WTC11 (cell line): Measurements from ENCODE around the gene NAA40. TPM values are rescaled to one million over a fixed set of nuclear protein-coding genes. Genes with fewer than 3 reads are reported as not detected.
A peak's percentile ranks its signal among the peaks of the same experiment; 100 is the strongest.

Source experiments
- ATAC-seq: fragments of 200-7000 bp; cut with Tn5 transposase; 2 replicates; pipeline ENCODE4 v1.10.0; 2021; ENCODE audit warnings: mild to moderate bottlenecking, moderate library complexity
- CTCF ChIA-PET: fragments of 300-600 bp; sonication (Branson Sonifier 250); formaldehyde crosslinking; loops from one replicate; lab custom pipeline; 2021; ENCODE audit warnings: antibody characterized with exemption; lab: Charles Lee
- POLR2A ChIA-PET: fragments of 350-600 bp; sonication (Branson Sonifier 250); formaldehyde crosslinking; loops from one replicate; lab custom pipeline; 2021; ENCODE audit warnings: antibody characterized with exemption; lab: Charles Lee
- DNase-seq: peaks from one replicate; pipeline ENCODE4 v3.0.0; 2021; ENCODE audit warnings: low spot score
- H3K27ac Mint-ChIP-seq: 2 replicates; pipeline ENCODE4 v1.8.0; 2021; ENCODE audit warnings: mixed read lengths
- H3K27me3 Mint-ChIP-seq: 2 replicates; pipeline ENCODE4 v1.8.0; 2021; ENCODE audit warnings: low read depth, mild to moderate bottlenecking, moderate library complexity, mixed read lengths
- H3K36me3 Mint-ChIP-seq: 2 replicates; pipeline ENCODE4 v1.8.0; 2021; ENCODE audit warnings: mixed read lengths
- H3K4me1 Mint-ChIP-seq: 2 replicates; pipeline ENCODE4 v1.8.0; 2022; ENCODE audit warnings: mixed read lengths
- H3K4me3 Mint-ChIP-seq: 2 replicates; pipeline ENCODE4 v1.8.0; 2021; ENCODE audit warnings: mild to moderate bottlenecking, moderate library complexity, mixed read lengths
- H3K9me3 Mint-ChIP-seq: 2 replicates; pipeline ENCODE4 v1.8.0; 2021; ENCODE audit warnings: mixed read lengths
- ATF1 ChIP-seq: sonication (generic); formaldehyde crosslinking; IDR thresholded peaks from 2 replicates; pipeline ENCODE4 v1.8.1; 2023; ENCODE audit warnings: mild to moderate bottlenecking, moderate library complexity, missing genetic modification reagents
- EMX1 ChIP-seq: fragments of 250-450 bp; sonication (Bioruptor Pico); IDR thresholded peaks from 2 replicates; pipeline ENCODE4 v1.8.0; 2021; ENCODE audit warnings: mild to moderate bottlenecking
- GTF2I ChIP-seq: fragments of 250-450 bp; sonication (Bioruptor Pico); conservative IDR thresholded peaks from 2 replicates; pipeline ENCODE4 v1.4.0; 2021; ENCODE audit warnings: mild to moderate bottlenecking
- IRF2 ChIP-seq: sonication (generic); formaldehyde crosslinking; IDR thresholded peaks from 2 replicates; pipeline ENCODE4 v1.8.0; 2022; ENCODE audit warnings: low read depth, missing genetic modification reagents, borderline replicate concordance
- MXD4 ChIP-seq: fragments of 250-450 bp; sonication (Bioruptor Pico); IDR thresholded peaks from 2 replicates; pipeline ENCODE4 v1.8.0; 2021; ENCODE audit warnings: mild to moderate bottlenecking, moderate library complexity, borderline replicate concordance
- NFE2L1 ChIP-seq: sonication (generic); formaldehyde crosslinking; IDR thresholded peaks from 2 replicates; pipeline ENCODE4 v1.8.1; 2023; ENCODE audit warnings: missing genetic modification reagents
- SOX15 ChIP-seq: fragments of 250-450 bp; sonication (Bioruptor Pico); IDR thresholded peaks from 2 replicates; pipeline ENCODE4 v1.9.0; 2021; ENCODE audit warnings: mild to moderate bottlenecking
- ZBTB21 ChIP-seq: sonication (generic); formaldehyde crosslinking; IDR thresholded peaks from 2 replicates; pipeline ENCODE4 v1.8.1; 2023; ENCODE audit warnings: mild to moderate bottlenecking, missing genetic modification reagents, borderline replicate concordance
- ZNF396 ChIP-seq: fragments of 250-450 bp; sonication (Bioruptor Pico); IDR thresholded peaks from 2 replicates; pipeline ENCODE4 v1.8.0; 2021; ENCODE audit warnings: mild to moderate bottlenecking, moderate library complexity, borderline replicate concordance
- total RNA-seq: library from RNA; stranded (reverse); gene quantifications from 3 replicates; pipeline ENCODE4 v1.2.3, GENCODE V29; 2021
- TF ChIP-seq, protein P1 (sequence below): sonication (generic); formaldehyde crosslinking; IDR thresholded peaks from 2 replicates; pipeline ENCODE4 v1.8.1; 2023; ENCODE audit warnings: mild to moderate bottlenecking, missing genetic modification reagents, moderate library complexity
- TF ChIP-seq, protein P2 (sequence below): sonication (generic); formaldehyde crosslinking; IDR thresholded peaks from 2 replicates; pipeline ENCODE4 v1.8.1; 2023; ENCODE audit warnings: mild to moderate bottlenecking, missing genetic modification reagents
- TF ChIP-seq, protein P3 (sequence below): sonication (generic); formaldehyde crosslinking; IDR thresholded peaks from 2 replicates; pipeline ENCODE4 v1.8.0; 2022; ENCODE audit warnings: mild to moderate bottlenecking, missing genetic modification reagents
- TF ChIP-seq, protein P4 (sequence below): sonication (generic); formaldehyde crosslinking; IDR thresholded peaks from 2 replicates; pipeline ENCODE4 v1.8.1; 2022; ENCODE audit warnings: mild to moderate bottlenecking, missing genetic modification reagents, moderate library complexity, borderline replicate concordance
- TF ChIP-seq, protein P5 (sequence below): sonication (generic); formaldehyde crosslinking; IDR thresholded peaks from 2 replicates; pipeline ENCODE4 v1.8.0; 2022; ENCODE audit warnings: mild to moderate bottlenecking, missing genetic modification reagents
- TF ChIP-seq, protein P6 (sequence below): fragments of 250-450 bp; sonication (Bioruptor Pico); IDR thresholded peaks from 2 replicates; pipeline ENCODE4 v1.9.0; 2021; ENCODE audit warnings: mild to moderate bottlenecking
- TF ChIP-seq, protein P7 (sequence below): sonication (generic); formaldehyde crosslinking; IDR thresholded peaks from 2 replicates; pipeline ENCODE4 v1.8.1; 2022; ENCODE audit warnings: low read depth, missing genetic modification reagents, borderline replicate concordance
- TF ChIP-seq, protein P8 (sequence below): fragments of 250-450 bp; sonication (Bioruptor Pico); conservative IDR thresholded peaks from 2 replicates; pipeline ENCODE4 v1.9.0; 2021; ENCODE audit warnings: mild to moderate bottlenecking
- TF ChIP-seq, protein P9 (sequence below): fragments of 250-450 bp; sonication (Bioruptor Pico); IDR thresholded peaks from 2 replicates; pipeline ENCODE4 v1.9.0; 2021; ENCODE audit warnings: mild to moderate bottlenecking

The NAA40 gene
- total RNA-seq, 1 experiment from 2014 or later, result 31.8 TPM

DNA sequence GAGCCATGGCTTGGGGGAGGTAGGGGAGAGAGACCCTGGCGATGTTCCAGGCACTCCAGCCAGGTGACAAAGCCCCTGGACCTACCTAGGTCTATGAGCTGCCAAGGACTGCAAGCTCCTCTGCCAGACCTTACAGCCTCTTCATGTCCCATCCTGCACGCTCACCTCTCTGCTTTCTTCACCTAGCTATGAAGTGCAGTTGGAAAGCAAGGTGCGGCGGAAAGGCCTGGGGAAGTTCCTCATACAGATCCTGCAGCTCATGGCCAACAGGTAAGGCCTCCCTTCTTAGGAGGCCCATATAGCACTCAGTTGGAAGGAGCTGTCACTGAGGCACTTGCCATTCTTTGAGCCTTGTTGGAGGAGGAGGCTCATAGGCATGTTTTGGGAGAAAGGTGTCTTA is 13.8 kb downstream of the NAA40 start:
- TF ChIP-seq MXD4 (no peak), SOX15 (no peak)
- TF ChIP-seq, protein P1, sequence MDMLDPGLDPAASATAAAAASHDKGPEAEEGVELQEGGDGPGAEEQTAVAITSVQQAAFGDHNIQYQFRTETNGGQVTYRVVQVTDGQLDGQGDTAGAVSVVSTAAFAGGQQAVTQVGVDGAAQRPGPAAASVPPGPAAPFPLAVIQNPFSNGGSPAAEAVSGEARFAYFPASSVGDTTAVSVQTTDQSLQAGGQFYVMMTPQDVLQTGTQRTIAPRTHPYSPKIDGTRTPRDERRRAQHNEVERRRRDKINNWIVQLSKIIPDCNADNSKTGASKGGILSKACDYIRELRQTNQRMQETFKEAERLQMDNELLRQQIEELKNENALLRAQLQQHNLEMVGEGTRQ (CRISPR knock-in tag), result no peak
- TF ChIP-seq, protein P2, sequence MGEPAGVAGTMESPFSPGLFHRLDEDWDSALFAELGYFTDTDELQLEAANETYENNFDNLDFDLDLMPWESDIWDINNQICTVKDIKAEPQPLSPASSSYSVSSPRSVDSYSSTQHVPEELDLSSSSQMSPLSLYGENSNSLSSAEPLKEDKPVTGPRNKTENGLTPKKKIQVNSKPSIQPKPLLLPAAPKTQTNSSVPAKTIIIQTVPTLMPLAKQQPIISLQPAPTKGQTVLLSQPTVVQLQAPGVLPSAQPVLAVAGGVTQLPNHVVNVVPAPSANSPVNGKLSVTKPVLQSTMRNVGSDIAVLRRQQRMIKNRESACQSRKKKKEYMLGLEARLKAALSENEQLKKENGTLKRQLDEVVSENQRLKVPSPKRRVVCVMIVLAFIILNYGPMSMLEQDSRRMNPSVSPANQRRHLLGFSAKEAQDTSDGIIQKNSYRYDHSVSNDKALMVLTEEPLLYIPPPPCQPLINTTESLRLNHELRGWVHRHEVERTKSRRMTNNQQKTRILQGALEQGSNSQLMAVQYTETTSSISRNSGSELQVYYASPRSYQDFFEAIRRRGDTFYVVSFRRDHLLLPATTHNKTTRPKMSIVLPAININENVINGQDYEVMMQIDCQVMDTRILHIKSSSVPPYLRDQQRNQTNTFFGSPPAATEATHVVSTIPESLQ (CRISPR knock-in tag), result no peak
- TF ChIP-seq, protein P3, sequence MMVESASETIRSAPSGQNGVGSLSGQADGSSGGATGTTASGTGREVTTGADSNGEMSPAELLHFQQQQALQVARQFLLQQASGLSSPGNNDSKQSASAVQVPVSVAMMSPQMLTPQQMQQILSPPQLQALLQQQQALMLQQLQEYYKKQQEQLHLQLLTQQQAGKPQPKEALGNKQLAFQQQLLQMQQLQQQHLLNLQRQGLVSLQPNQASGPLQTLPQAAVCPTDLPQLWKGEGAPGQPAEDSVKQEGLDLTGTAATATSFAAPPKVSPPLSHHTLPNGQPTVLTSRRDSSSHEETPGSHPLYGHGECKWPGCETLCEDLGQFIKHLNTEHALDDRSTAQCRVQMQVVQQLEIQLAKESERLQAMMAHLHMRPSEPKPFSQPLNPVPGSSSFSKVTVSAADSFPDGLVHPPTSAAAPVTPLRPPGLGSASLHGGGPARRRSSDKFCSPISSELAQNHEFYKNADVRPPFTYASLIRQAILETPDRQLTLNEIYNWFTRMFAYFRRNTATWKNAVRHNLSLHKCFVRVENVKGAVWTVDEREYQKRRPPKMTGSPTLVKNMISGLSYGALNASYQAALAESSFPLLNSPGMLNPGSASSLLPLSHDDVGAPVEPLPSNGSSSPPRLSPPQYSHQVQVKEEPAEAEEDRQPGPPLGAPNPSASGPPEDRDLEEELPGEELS (CRISPR knock-in tag), result no peak
- Mint-ChIP-seq H3K27ac (peak overlapping the region; percentile 81), H3K27me3 (no peaks in the 10 kb centered on the region), H3K9me3 (no peaks in the 10 kb centered on the region), H3K4me3 (no peak overlapping the region), H3K4me1 (peaks cover 14% of the 10 kb centered on the region), H3K36me3 (peaks cover 53% of the 10 kb centered on the region)
- CTCF ChIA-PET, result interaction anchor here (0.7 to 1.0 kb wide), 6 partner anchors 10 to 136 kb away, joined by 3 to 4 read pairs (median 3); partner anchors contain the start of genes NAA40 and RCOR2
- ATAC-seq (no peak; the same call in 1 of the 2 replicates), DNase-seq (no peak)
- POLR2A ChIA-PET, result no interaction called here

DNA sequence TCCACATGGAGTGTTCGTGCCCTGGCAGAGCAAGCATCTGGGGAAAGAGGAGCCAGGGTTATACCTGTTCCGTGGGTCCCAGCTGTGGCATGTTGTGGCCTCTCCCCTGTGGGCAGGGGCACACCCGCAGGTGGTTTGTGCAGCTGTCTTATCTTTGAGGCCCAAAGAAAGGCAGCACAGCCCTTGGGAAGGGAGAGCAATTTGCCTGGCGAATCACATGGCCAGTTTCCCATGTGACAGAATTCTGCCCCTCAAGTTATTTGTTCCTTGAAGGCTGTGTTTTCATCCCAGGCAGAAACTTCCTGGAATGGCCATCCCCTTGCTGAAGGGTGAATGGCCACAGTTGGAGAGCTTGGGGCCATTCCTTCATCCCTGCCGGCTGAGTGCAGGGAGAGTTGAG is 19.2 kb downstream of the NAA40 start:
- CTCF ChIA-PET, result interaction anchor here (0.8 to 2.3 kb wide), 2 partner anchors 12 to 20 kb away, joined by 3 to 11 read pairs; no protein-coding TSS in a partner anchor
- Mint-ChIP-seq H3K36me3 (peaks cover 26% of the 10 kb centered on the region), H3K27ac (no peak overlapping the region)
- TF ChIP-seq, protein P4, sequence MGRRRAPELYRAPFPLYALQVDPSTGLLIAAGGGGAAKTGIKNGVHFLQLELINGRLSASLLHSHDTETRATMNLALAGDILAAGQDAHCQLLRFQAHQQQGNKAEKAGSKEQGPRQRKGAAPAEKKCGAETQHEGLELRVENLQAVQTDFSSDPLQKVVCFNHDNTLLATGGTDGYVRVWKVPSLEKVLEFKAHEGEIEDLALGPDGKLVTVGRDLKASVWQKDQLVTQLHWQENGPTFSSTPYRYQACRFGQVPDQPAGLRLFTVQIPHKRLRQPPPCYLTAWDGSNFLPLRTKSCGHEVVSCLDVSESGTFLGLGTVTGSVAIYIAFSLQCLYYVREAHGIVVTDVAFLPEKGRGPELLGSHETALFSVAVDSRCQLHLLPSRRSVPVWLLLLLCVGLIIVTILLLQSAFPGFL (CRISPR knock-in tag), result no peak
- TF ChIP-seq ZBTB21 (CRISPR knock-in tag) (no peak), GTF2I (CRISPR knock-in tag) (no peak), NFE2L1 (CRISPR knock-in tag) (no peak), EMX1 (CRISPR knock-in tag) (no peak), IRF2 (CRISPR knock-in tag) (no peak), ZNF396 (CRISPR knock-in tag) (no peak), ATF1 (CRISPR knock-in tag) (no peak)
- TF ChIP-seq, protein P1 (CRISPR knock-in tag), result no peak
- TF ChIP-seq, protein P5, sequence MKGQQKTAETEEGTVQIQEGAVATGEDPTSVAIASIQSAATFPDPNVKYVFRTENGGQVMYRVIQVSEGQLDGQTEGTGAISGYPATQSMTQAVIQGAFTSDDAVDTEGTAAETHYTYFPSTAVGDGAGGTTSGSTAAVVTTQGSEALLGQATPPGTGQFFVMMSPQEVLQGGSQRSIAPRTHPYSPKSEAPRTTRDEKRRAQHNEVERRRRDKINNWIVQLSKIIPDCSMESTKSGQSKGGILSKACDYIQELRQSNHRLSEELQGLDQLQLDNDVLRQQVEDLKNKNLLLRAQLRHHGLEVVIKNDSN (CRISPR knock-in tag), result no peak
- TF ChIP-seq, protein P6, sequence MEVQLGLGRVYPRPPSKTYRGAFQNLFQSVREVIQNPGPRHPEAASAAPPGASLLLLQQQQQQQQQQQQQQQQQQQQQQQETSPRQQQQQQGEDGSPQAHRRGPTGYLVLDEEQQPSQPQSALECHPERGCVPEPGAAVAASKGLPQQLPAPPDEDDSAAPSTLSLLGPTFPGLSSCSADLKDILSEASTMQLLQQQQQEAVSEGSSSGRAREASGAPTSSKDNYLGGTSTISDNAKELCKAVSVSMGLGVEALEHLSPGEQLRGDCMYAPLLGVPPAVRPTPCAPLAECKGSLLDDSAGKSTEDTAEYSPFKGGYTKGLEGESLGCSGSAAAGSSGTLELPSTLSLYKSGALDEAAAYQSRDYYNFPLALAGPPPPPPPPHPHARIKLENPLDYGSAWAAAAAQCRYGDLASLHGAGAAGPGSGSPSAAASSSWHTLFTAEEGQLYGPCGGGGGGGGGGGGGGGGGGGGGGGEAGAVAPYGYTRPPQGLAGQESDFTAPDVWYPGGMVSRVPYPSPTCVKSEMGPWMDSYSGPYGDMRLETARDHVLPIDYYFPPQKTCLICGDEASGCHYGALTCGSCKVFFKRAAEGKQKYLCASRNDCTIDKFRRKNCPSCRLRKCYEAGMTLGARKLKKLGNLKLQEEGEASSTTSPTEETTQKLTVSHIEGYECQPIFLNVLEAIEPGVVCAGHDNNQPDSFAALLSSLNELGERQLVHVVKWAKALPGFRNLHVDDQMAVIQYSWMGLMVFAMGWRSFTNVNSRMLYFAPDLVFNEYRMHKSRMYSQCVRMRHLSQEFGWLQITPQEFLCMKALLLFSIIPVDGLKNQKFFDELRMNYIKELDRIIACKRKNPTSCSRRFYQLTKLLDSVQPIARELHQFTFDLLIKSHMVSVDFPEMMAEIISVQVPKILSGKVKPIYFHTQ (CRISPR knock-in tag), result no peak
- TF ChIP-seq, protein P7, sequence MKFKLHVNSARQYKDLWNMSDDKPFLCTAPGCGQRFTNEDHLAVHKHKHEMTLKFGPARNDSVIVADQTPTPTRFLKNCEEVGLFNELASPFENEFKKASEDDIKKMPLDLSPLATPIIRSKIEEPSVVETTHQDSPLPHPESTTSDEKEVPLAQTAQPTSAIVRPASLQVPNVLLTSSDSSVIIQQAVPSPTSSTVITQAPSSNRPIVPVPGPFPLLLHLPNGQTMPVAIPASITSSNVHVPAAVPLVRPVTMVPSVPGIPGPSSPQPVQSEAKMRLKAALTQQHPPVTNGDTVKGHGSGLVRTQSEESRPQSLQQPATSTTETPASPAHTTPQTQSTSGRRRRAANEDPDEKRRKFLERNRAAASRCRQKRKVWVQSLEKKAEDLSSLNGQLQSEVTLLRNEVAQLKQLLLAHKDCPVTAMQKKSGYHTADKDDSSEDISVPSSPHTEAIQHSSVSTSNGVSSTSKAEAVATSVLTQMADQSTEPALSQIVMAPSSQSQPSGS, result no peak
- TF ChIP-seq, protein P8, sequence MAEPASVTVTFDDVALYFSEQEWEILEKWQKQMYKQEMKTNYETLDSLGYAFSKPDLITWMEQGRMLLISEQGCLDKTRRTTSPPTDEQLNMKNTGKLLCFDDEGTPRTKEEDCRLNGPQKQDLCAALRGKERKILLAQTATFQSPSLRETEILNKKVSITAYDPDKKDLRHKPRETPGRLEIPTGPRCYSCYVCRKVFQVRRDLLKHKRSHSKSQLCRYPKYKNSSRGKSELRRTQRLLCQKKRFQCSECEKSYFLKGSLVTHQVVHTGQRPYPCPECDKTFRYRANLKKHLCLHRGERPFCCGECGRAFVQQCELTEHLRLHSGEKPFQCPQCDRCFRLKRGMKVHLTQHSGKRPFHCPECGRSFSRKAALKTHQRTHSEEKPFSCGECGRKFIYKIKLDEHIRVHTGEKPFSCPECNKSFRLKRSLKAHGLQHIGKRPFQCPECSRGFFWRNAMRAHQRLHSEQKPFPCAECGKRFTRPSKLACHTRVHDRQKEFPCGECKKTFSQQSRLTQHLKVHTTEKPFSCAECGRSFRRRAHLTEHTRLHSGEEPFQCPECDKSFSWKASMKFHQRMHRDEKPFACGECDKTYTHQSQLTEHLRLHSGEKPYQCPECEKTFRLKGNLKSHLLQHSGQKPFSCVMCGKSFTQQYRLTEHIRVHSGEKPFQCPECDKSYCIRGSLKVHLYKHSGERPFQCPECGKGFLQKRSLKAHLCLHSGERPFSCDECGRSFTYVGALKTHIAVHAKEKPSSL (CRISPR knock-in tag), result no peak
- TF ChIP-seq, protein P9, sequence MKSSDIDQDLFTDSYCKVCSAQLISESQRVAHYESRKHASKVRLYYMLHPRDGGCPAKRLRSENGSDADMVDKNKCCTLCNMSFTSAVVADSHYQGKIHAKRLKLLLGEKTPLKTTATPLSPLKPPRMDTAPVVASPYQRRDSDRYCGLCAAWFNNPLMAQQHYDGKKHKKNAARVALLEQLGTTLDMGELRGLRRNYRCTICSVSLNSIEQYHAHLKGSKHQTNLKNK (CRISPR knock-in tag), result no peak

More for the DNA sequence above, 19.2 kb downstream of the NAA40 start:
- DNase-seq (no peak), ATAC-seq (no peak)
- H3K4me1 Mint-ChIP-seq, result peaks cover 4% of the 10 kb centered on the region; the same call in 1 of the 2 replicates
- no peak overlapping the region for H3K4me3 Mint-ChIP-seq
- POLR2A ChIA-PET, result no interaction called here
- H3K27me3 Mint-ChIP-seq, result no peaks in the 10 kb centered on the region
- no peaks in the 10 kb centered on the region for H3K9me3 Mint-ChIP-seq
